ACHN (cell line): Measurements from ENCODE around the gene OXER1.
A peak's percentile ranks its signal among the peaks of the same experiment; 100 is the strongest.

Experiments
- DNase-seq: peaks from one replicate; pipeline ENCODE4 v3.0.0-alpha.2; 2015
- in situ Hi-C: cut with HindIII; loops from 2 replicates; pipeline ENCODE4 v1.10.0; 2017; ENCODE audit warnings: low sequenced_read_pairs, low pct_ligation_motif_present, low pct_unique_long_range_greater_than_20kb

Gene OXER1

DNA sequence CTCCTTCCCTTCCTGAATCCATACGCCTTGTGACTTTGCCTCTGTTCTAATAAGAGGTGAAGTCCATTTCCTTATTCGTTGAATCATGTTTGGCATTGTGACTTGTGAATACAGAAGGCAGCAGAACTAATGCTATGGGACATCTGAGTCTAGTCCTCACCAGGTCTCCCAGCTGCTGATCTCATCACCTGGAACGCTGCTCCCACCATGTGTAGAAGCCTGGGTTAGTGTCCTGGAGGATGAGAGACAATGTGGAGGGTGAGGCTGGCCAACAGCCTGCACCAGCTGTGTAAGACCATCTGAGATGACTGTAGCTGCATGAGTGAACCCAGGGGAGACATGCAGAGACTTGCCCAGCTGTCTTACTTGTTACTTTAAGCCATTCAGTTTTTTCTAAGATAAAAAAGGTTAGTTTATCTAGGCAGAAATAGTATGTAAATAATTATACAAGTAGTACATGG is 31.9 kb upstream of the OXER1 start:
- no peak for DNase-seq
- in situ Hi-C loops, result no loop called here

- in situ Hi-C loops, result no loop called here
Observed at GRCh38 chr2:42795275-42795674, 31.3 kb upstream of the OXER1 start.

GRCh38 chr2:42794271-42795046 is 30.5 kb upstream of the OXER1 start:
- in situ Hi-C loops, result no loop called here
- peak; percentile 17 for DNase-seq

More at GRCh38 chr2:42795275-42795674, 31.3 kb upstream of the OXER1 start:
- no peak for DNase-seq

- DNase-seq, result no peak
- in situ Hi-C loops, result no loop called here
Observed at GRCh38 chr2:42793334-42794270, 29.7 kb upstream of the OXER1 start.

DNA sequence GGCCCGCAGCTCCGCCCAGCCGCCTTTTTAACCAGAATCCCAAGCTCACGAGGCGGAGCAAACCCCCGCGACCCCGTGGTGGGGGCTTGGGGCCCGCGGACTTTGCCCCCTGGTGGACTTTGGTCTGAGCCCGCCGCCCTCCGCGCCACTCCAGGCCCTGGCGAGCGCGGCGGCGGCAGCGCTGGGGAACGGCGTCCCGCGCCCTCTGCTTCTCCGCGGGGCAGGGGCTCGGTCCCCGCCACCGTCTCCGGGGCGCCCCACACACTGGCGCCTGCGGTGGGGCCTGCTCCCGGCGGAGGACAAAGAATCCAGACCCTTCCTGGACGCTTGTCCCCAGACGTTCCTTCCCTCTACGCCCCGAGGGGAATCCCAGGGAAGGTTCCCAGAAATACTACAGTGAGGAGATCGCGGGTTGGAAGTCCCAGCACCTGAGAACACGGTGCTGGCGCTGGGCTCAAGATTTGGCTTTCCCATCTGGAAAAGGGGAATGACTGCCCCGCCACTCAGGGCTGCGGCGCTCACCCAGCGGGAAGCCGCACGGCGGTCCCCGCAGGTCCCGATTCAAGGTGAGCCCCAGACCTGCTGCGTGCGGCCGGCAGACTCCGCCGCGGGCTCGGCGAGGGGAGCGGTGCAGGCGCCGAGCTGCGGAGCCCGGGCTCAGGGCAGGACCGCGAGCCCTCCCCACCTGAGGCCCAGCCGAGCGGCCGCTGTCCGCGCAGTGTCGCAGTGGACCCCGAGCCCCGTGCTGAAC is 28.8 kb upstream of the OXER1 start, which contains the start of gene HAAO:
TSS of gene HAAO (minus strand) at position 1 of the 751 bp plus-strand sequence. CDS start 47 bp downstream, outside the sequence.
- peak; percentile 48 for DNase-seq
- in situ Hi-C loops, result no loop called here

DNA sequence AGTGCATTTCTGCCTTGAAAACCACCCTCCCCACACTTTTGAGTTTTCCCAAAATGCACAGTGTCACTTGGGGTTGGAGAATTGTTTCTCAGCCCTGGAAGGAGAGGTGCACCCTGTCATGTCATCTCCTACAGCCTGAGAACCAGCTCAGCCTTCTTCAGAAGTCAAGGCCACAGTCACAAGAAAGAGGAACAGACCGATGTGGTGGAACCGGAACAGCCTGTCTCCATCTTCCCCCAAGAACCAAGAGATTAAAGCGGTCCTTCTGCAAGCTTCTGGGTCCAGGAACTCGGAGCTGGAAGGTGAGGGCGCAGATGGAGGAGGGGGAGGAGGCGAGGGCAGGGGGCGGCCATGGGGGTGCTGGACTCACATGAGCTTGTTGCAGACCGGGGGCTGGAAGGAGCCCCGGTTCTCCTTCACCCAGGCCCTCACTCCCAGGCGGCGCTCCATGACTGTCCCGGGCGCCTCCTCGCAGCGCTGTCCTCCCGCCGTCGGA is 28.2 kb upstream of the OXER1 start:
- in situ Hi-C loops, result no loop called here
- DNase-seq, result no peak

DNA sequence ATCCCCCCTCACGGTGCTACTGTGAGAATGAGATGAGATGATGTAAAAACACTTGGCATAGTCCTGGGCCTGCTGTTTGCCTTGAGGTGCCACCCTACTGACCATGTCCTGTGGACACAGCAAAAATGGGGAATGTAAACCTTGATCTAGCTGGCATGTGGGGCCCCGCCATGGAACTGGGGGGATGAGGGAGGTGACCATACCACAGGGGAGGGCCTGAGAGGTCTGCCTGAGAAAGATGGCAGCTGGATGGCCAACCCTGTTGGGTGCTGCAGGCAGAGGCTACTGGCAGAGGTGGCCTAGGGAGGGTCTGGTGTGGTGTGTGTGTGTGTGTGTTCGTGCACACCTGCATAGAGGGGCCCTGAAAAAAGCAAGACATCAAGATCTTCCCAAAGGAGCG is 27.7 kb upstream of the OXER1 start:
- in situ Hi-C loops, result no loop called here
- no peak for DNase-seq

GRCh38 chr2:42789751-42790150 is 25.8 kb upstream of the OXER1 start:
- in situ Hi-C loops, result no loop called here
- DNase-seq, result no peak

GRCh38 chr2:42788882-42789281 is 24.9 kb upstream of the OXER1 start:
- in situ Hi-C loops, result no loop called here

GRCh38 chr2:42788478-42788793 is 24.5 kb upstream of the OXER1 start:
- in situ Hi-C loops, result no loop called here

More at GRCh38 chr2:42788882-42789281, 24.9 kb upstream of the OXER1 start:
- DNase-seq, result no peak

GRCh38 chr2:42787788-42788477 is 24.0 kb upstream of the OXER1 start:
- no peak for DNase-seq
- in situ Hi-C loops, result no loop called here

More at GRCh38 chr2:42788478-42788793, 24.5 kb upstream of the OXER1 start:
- DNase-seq, result no peak

DNA sequence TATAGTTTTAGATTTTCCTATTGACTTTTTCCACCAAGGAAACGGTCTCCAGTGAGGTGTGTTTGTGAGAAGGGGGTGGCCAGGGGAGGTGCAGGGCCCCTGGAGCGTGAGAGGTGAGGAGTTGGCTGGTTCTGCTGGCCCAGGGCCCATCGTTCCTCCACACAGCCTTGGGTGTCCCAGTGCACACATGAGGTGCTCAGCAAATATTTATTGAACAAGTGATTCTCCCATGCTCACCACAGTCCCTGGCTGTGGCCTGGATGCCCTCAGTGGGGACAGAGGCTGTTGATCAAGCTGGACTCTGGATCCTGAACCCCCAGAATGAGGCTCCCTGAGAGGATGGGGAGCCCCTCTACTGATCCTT is 23.5 kb upstream of the OXER1 start:
- no peak for DNase-seq
- in situ Hi-C loops, result no loop called here

DNA sequence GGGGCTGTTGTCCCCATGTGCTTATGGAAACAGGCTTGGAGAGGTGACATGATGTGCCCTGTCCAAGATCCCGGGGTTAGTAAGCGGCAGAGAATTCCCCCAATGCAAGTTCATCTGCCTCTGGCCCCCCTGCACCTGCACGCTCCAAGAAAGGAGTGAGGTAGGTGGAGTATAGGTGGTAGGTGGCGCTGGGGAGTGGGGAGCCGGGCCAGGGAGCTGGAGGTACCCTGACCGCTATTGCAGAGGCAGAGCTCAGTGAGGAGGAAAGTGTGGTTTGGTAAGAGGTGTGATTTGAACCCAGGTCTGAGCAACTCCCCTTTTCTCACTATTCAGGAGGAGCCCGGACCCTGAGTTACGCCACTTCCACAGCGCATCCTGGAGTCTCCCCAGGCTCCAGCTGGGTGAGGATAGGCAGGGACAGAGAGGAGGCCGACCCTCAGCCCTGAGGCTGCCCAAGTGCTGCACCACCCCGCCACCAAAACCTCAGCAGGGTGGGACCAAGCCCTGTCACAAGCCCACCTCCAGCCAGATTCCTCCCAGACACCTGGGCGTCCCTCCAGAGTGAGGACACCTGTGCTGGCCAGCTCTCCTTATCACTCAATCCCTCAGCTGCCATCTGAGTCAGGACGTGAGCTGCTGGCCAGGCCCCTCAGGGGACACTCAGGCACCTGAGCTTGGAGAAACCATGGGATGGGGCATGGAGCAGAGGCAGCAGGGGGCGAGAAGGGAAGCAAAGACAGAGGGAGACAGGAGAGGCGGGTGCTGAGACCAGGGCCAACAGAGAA is 22.8 kb upstream of the OXER1 start:
- DNase-seq, result no peak
- in situ Hi-C loops, result no loop called here

- in situ Hi-C loops, result no loop called here
- no peak for DNase-seq
Observed at GRCh38 chr2:42784204-42784880, 20.4 kb upstream of the OXER1 start.

DNA sequence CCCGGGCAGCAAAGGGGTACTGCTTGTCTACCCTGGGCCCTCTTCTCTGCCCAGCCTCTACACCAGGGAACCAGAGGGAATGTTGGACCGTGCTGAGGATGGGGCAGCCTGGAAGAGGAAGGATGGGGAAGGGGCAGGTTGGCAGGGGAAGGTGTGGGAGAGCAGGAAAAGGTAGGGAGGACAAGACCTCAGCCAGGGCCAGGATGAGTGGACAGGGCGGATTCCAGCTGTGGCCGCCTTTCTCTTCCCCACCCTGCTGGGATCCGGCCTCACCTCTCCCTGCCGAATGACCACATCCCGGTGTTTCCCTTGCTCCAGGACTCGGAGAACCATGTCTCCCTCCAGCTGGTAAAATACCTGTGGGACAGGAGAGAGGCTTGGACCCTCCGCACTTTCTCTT is 19.6 kb upstream of the OXER1 start:
- in situ Hi-C loops, result no loop called here
- DNase-seq, result no peak

DNA sequence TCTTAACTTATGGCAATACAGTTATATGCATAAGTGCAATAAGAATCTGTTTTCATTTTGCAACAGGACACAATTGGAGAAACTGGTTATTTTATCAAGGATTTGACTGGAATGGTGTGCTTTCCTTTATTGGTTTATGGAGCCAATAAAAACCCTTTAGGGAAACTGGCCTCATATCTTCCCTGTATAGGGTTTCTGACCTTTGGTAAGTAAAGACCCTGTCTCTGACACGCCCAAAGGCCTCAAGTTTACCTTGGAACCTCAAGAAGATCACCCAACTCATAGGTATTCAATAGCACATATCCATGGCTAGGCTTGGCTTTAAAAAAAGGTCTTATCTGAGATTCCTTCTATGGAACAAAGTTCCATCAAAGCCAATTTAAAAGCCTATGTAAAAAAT is 17.2 kb upstream of the OXER1 start:
- DNase-seq, result no peak
- in situ Hi-C loops, result no loop called here
